Heart right ventricle (tissue), 16 donors: ENCODE results near the gene ZNF318. TPM values are rescaled to one million over a fixed set of nuclear protein-coding genes. Genes with fewer than 3 reads are reported as not detected.
"Not testable (repeated sequence)": the region's sequence is repeated elsewhere in the genome, so short reads cannot be mapped to it uniquely, and the experiment has no call there.

Experiments
- ATAC-seq, 8 donors: fragments of 200-7000 bp; cut with Tn5 transposase; one replicate each; pipeline ENCODE4 v1.9.1; 2020; ENCODE audit warnings: mild to moderate bottlenecking in 8 of 8, moderate library complexity in 8 of 8, moderate number of reproducible peaks in 1 of 8
- DNase-seq, 2 donors: peaks; one replicate each; pipeline ENCODE4 v3.0.0-alpha.2; 2020
- H3K27ac ChIP-seq, 10 donors: fragments of 200-600 bp; sonication (generic) in 2 of 10; one replicate each; pipeline versions ENCODE4 v1.5.0 to v1.8.0; 2020 to 2022; ENCODE audit warnings: mild to moderate bottlenecking in 3 of 10
- H3K27me3 ChIP-seq, 7 donors: fragments of 200-600 bp; one replicate each; pipeline ENCODE4 v1.8.0; 2021 to 2022; ENCODE audit warnings: mild to moderate bottlenecking in 2 of 7
- H3K36me3 ChIP-seq, 9 donors: fragments of 200-600 bp; sonication (generic) in 1 of 9; one replicate each; pipeline versions ENCODE4 v1.5.0 to v1.8.0; 2020 to 2022; ENCODE audit warnings: mild to moderate bottlenecking in 2 of 9
- H3K4me1 ChIP-seq, 9 donors: fragments of 200-600 bp; sonication (generic) in 1 of 9; one replicate each; pipeline versions ENCODE4 v1.5.0 to v1.8.0; 2020 to 2022; ENCODE audit warnings: mild to moderate bottlenecking in 4 of 9
- H3K4me3 ChIP-seq, 10 donors: fragments of 200-600 bp; sonication (generic) in 2 of 10; one replicate each; pipeline versions ENCODE4 v1.5.0 to v1.8.0; 2020 to 2022; ENCODE audit warnings: mild to moderate bottlenecking in 7 of 10, moderate library complexity in 2 of 10
- H3K9me3 ChIP-seq, 11 donors: fragments of 200-600 bp in 10 of 11; sonication (generic) in 2 of 11; one replicate each; pipeline versions ENCODE4 v1.5.0 to v1.8.0; 2013 to 2022; ENCODE audit warnings: mild to moderate bottlenecking in 2 of 11, control low read depth in 1 of 11, moderate library complexity in 1 of 11
- WGBS, 2 donors: extraction: QIAGEN DNeasy Blood & Tissue Kit; methylation state at CpG; one replicate each; pipeline ENCODE4 v1.1.7; 2013; ENCODE audit warnings: inconsistent platforms in 1 of 2; 5-methylcytosine and 5-hydroxymethylcytosine counted together
- intact Hi-C, 10 donors: fragments of 100-400 bp; cut with DNase I; formaldehyde crosslinking; loops; one replicate each; pipeline versions ENCODE4 v1.11.1 to v1.14.2; 2022
- polyA plus RNA-seq, 2 donors: library from polyadenylated mRNA; stranded (reverse); fragments of 200-250 nt; gene quantifications; one replicate each; pipeline ENCODE4 v1.2.3, GENCODE V29; 2013
- total RNA-seq, 10 donors: library from RNA; stranded (reverse); fragmentation: NEBNext Ultra II Directional in 3 of 10; extraction: Animal tissue kit (Norgen Biotek cat#: 25700) in 3 of 10; gene quantifications; one replicate each; pipeline versions ENCODE4 v1.2.1 to v1.2.4, GENCODE V29; 2021 to 2023
- TF ChIP-seq, protein P1 (sequence below), 9 donors: fragments of 200-600 bp; sonication (generic) in 2 of 9; IDR thresholded peaks; one replicate each; pipeline versions ENCODE4 v1.5.0 to v1.8.0; 2021 to 2022; ENCODE audit warnings: antibody characterized with exemption in 9 of 9, mild to moderate bottlenecking in 5 of 9, moderate library complexity in 1 of 9
- donor health status: Arrhythmogenic right ventricular cardiomyopathy.
- donor health status: ischemic (EF 13 %, LVEDD 7.1; RV severe dilation, severe dysfunction).
- donor health status: healthy with polysubstance abuse.
- donor health status: DM: no; HTN: yes; CAD: no.
- donor health status: DM: no; HTN: no; CAD: no.
- donor health status: ischemic (EF 25% LVEDD 6.9; RV normal size, moderate dysfunction).
- donor health status: ischemic (EF 25% LVEDD 5.7; RV mildly dilated, moderate dysfunction).
- donor health status: healthy.
- donor health status: DM: yes; HTN: yes; CAD: no.
- donor health status: Ischemic cardiomyopathy.
- donor health status: ischemic (EF 35%, LVEDD 5.7; RV mildly dilated, moderate dysfunction).
- donor health status: nonischemic (EF 11% LVEDD 7.7; RV severe dilation, severe dysfunction).
- donor health status: DM: yes; HTN: yes; CAD: no.
- donor health status: PGD.
- donor health status: ischemic (EF 29% LVEDD 5.4; RV normal size, mild dysfunction).
- donor health status: nonischemic (EF 23%, LVEDD 6.1; RV moderate dilation, normal function).

The ZNF318 gene
- total and polyA plus RNA-seq, 12 donors = 3.4 to 20.4 (median 13.7) TPM

DNA sequence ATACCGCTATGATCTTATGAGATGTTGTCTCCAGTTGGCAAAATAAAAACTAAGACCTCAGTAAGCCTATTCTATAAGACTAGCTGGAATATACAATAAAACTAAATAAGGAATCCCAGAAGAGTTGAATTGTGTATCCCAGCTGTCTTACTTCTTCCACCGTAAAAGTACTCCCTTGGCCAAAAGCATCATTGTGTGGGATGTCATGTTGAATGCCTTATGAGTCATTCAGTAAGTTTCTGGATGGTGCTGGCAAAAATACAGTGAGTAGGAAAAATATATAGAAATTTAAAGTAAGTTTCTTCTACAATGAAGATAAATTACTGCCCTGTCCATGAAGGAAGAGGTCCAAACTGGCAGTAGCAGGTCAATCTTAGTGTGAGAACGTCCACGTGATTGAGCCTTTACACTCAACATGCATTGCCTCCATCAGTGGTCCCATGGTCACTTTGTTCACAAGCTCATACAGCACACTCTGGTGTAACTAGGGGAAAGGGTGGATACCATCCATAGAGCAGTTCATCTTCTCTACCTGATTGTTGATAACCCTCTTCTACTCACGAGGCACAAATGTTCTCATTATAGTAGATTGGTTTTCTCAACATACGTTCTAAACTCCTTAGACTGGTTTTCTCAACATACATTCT is 13.7 kb upstream of the ZNF318 start:
- Histone ChIP-seq H3K4me1 (peaks cover 0 to 23% (median 0%) of the 10 kb centered on the region in 9 donors), H3K4me3 (no peak overlapping the region), H3K9me3 (no peaks in the 10 kb centered on the region), H3K27ac (peak overlapping the region in 1 of 10 donors; percentile 72), H3K27me3 (peaks cover 0 to 38% (median 0%) of the 10 kb centered on the region in 7 donors), H3K36me3 (no peaks in the 10 kb centered on the region)
- intact Hi-C loops = no loop called here
- DNase-seq (no peak), ATAC-seq (no peak)
- 79 to 83% methylated on average over 6 of the region's 6 CpGs for WGBS, 2 donors
- TF ChIP-seq, protein P1, sequence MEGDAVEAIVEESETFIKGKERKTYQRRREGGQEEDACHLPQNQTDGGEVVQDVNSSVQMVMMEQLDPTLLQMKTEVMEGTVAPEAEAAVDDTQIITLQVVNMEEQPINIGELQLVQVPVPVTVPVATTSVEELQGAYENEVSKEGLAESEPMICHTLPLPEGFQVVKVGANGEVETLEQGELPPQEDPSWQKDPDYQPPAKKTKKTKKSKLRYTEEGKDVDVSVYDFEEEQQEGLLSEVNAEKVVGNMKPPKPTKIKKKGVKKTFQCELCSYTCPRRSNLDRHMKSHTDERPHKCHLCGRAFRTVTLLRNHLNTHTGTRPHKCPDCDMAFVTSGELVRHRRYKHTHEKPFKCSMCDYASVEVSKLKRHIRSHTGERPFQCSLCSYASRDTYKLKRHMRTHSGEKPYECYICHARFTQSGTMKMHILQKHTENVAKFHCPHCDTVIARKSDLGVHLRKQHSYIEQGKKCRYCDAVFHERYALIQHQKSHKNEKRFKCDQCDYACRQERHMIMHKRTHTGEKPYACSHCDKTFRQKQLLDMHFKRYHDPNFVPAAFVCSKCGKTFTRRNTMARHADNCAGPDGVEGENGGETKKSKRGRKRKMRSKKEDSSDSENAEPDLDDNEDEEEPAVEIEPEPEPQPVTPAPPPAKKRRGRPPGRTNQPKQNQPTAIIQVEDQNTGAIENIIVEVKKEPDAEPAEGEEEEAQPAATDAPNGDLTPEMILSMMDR (IDR thresholded peaks at IDR 0.05) = no peak

DNA sequence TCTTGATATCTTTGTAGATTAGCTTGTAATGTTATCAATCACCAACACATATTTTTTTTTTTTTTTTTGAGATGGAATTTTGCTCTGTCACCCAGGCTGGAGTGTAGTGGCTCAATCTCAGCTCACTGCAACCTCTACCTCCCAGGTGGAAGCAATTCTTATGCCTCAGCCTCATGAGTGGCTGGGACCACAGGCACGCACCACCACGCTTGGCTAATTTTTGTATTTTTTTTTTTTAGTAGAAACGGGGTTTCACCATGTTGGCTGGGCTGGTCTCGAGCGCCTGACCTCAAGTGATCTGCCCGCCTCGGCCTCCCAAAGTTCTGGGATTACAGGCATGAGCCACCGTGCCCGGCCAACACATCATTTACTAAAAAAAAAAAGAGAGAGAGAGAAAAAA is 11.4 kb upstream of the ZNF318 start:
- H3K36me3 ChIP-seq, DNase-seq, intact Hi-C loops, H3K27ac ChIP-seq, ATAC-seq, H3K4me3 ChIP-seq, H3K9me3 ChIP-seq: not testable (repeated sequence)
- 89 to 93% methylated on average over 9 of the region's 9 CpGs for WGBS, 2 donors
- Histone ChIP-seq H3K4me1 (peaks cover 0 to 23% (median 0%) of the 10 kb centered on the region in 9 donors), H3K27me3 (peaks cover 0 to 42% (median 0%) of the 10 kb centered on the region in 7 donors)

GRCh38 chr6:43378631-43379030 is 9.2 kb upstream of the ZNF318 start:
- 68 to 79% methylated on average over 3 of the region's 3 CpGs for WGBS, 2 donors
- DNase-seq (no peak), ATAC-seq (no peak)
- no peak overlapping the region for H3K4me3 ChIP-seq
- intact Hi-C loops = no loop called here
- peaks cover 0 to 42% (median 0%) of the 10 kb centered on the region in 7 donors for H3K27me3 ChIP-seq
- TF ChIP-seq, protein P1 (IDR thresholded peaks at IDR 0.05) = no peak
- H3K36me3 ChIP-seq = no peaks in the 10 kb centered on the region
- peaks cover 0 to 12% (median 0%) of the 10 kb centered on the region in 9 donors for H3K4me1 ChIP-seq
- no peaks in the 10 kb centered on the region for H3K9me3 ChIP-seq
- no peak overlapping the region for H3K27ac ChIP-seq

DNA sequence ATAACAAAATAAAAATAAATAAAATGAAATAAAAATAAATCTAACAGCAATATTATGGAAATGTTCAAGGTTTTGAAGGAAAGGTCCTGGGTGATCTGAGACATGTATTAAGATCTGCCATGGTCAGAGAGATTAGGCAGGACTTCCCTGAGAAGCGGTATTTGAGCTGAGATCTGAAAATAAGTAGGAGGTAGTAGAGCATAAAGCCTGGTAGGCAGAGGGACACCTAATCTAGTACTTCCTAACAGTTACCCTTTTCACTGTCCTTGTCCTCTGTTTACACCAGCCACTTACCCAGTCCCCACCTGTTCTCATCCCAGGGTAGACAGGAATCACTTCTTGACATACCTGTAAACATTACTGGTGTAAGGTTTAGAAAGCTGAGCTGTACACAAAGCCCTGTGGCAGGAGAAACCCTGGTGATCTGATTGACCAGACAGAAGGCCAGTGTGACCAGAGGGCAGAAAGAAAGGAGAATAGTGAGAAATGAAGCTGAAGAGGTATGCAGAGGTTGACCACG is 8.3 kb upstream of the ZNF318 start:
- Histone ChIP-seq H3K4me3 (no peak overlapping the region), H3K9me3 (no peaks in the 10 kb centered on the region), H3K27me3 (peaks cover 0 to 42% (median 0%) of the 10 kb centered on the region in 7 donors), H3K4me1 (peaks cover 0 to 4% (median 0%) of the 10 kb centered on the region in 9 donors), H3K27ac (no peak overlapping the region), H3K36me3 (no peaks in the 10 kb centered on the region)
- DNase-seq = no peak
- no peak for ATAC-seq
- TF ChIP-seq, protein P1 (IDR thresholded peaks at IDR 0.05) = no peak
- 82 to 91% methylated on average over 2 of the region's 2 CpGs for WGBS, 2 donors
- intact Hi-C loops = no loop called here

DNA sequence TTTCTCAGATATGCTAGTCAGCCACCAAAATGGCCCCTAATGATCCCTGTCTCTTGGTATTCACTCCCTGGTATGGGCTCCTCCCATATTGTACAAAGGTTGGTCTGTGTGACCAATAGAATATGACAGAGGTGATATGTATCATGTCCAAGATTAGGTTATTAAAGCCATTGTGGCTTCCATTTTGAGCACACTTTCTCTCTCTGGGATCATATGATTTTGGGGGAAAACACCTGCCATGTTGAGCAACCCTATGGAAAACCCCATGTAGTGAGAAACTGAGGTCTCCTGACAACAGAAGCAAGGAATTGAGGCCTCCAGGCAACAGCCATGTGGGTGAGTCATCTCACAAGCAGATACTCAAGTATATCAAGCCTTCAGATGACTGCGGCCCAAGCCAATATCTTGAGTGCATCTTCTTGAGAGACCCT is 7.1 kb upstream of the ZNF318 start:
- TF ChIP-seq, protein P1 (IDR thresholded peaks at IDR 0.05) = no peak
- Histone ChIP-seq H3K9me3 (no peaks in the 10 kb centered on the region), H3K27me3 (peaks cover 0 to 40% (median 0%) of the 10 kb centered on the region in 7 donors), H3K4me1 (no peaks in the 10 kb centered on the region), H3K4me3 (no peak overlapping the region), H3K27ac (no peak overlapping the region), H3K36me3 (no peaks in the 10 kb centered on the region)
- intact Hi-C loops = no loop called here
- DNase-seq = no peak
- ATAC-seq = no peak
- 89 to 95% methylated on average over 1 of the region's 1 CpG for WGBS, 2 donors
